Left ventricle myocardium superior (tissue), 1 donor: ENCODE measurements around the gene CDON. TPM values are rescaled to one million over a fixed set of nuclear protein-coding genes. Genes with fewer than 3 reads are reported as not detected.

Source experiments
- ATAC-seq: fragments of 200-7000 bp; cut with Tn5 transposase; one replicate; pipeline ENCODE4 v1.9.1; 2020; ENCODE audit warnings: mild to moderate bottlenecking, moderate library complexity
- DNase-seq: peaks from one replicate; pipeline ENCODE4 v3.0.0-alpha.2; 2020
- intact Hi-C: fragments of 100-400 bp; cut with micrococcal nuclease; formaldehyde crosslinking; loops from one replicate; pipeline ENCODE4 v1.11.0; 2022
- long read RNA-seq: library from polyadenylated mRNA; unstranded; transcript quantifications from one replicate; pipeline ENCODE4 v2.0.0, GENCODE V29; 2021
- total RNA-seq: library from RNA; stranded (reverse); fragmentation: NEBNext Ultra II Directional; extraction: Animal tissue kit (Norgen Biotek cat#: 25700); gene quantifications from one replicate; pipeline ENCODE4 v1.2.1, GENCODE V29; 2021
- donor health status: DM: no; HTN: yes; CAD: no; lungs with severe emphysema.

CDON gene, protein sequence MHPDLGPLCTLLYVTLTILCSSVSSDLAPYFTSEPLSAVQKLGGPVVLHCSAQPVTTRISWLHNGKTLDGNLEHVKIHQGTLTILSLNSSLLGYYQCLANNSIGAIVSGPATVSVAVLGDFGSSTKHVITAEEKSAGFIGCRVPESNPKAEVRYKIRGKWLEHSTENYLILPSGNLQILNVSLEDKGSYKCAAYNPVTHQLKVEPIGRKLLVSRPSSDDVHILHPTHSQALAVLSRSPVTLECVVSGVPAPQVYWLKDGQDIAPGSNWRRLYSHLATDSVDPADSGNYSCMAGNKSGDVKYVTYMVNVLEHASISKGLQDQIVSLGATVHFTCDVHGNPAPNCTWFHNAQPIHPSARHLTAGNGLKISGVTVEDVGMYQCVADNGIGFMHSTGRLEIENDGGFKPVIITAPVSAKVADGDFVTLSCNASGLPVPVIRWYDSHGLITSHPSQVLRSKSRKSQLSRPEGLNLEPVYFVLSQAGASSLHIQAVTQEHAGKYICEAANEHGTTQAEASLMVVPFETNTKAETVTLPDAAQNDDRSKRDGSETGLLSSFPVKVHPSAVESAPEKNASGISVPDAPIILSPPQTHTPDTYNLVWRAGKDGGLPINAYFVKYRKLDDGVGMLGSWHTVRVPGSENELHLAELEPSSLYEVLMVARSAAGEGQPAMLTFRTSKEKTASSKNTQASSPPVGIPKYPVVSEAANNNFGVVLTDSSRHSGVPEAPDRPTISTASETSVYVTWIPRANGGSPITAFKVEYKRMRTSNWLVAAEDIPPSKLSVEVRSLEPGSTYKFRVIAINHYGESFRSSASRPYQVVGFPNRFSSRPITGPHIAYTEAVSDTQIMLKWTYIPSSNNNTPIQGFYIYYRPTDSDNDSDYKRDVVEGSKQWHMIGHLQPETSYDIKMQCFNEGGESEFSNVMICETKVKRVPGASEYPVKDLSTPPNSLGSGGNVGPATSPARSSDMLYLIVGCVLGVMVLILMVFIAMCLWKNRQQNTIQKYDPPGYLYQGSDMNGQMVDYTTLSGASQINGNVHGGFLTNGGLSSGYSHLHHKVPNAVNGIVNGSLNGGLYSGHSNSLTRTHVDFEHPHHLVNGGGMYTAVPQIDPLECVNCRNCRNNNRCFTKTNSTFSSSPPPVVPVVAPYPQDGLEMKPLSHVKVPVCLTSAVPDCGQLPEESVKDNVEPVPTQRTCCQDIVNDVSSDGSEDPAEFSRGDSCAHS (N-terminal part only)
- 15.9 TPM for total RNA-seq
- long read RNA-seq, partial matches to known transcripts: 1 of 2 reads
- long read RNA-seq, other reads (novel, unspliced or antisense): 1 of 2 reads

- peak; percentile 96 for DNase-seq
- peak; percentile 99 for ATAC-seq
- intact Hi-C loops: loop anchor here (10.0 kb wide), 1 partner anchor 52 kb away; no protein-coding TSS in a partner anchor
Measured at GRCh38 chr11:126062679-126063506, at the start of gene CDON. Gene CDON (minus strand): TSS chr11:126062866. CDS start chr11:126023476, 39,390 bp downstream.

- DNase-seq (peak; percentile 65), ATAC-seq (peak; percentile 28)
- intact Hi-C loops: loop anchor here (10.0 kb wide), 1 partner anchor 47 kb away; the partner anchor contains the start of gene CDON
Measured at GRCh38 chr11:126111458-126112116, 48.9 kb upstream of the CDON start.

GRCh38 chr11:126109941-126110731, 47.5 kb upstream of the CDON start:
- intact Hi-C loops: loop anchor here (10.0 kb wide), 1 partner anchor 45 kb away; the partner anchor contains the start of gene CDON
- ATAC-seq: no peak
- no peak for DNase-seq

DNA sequence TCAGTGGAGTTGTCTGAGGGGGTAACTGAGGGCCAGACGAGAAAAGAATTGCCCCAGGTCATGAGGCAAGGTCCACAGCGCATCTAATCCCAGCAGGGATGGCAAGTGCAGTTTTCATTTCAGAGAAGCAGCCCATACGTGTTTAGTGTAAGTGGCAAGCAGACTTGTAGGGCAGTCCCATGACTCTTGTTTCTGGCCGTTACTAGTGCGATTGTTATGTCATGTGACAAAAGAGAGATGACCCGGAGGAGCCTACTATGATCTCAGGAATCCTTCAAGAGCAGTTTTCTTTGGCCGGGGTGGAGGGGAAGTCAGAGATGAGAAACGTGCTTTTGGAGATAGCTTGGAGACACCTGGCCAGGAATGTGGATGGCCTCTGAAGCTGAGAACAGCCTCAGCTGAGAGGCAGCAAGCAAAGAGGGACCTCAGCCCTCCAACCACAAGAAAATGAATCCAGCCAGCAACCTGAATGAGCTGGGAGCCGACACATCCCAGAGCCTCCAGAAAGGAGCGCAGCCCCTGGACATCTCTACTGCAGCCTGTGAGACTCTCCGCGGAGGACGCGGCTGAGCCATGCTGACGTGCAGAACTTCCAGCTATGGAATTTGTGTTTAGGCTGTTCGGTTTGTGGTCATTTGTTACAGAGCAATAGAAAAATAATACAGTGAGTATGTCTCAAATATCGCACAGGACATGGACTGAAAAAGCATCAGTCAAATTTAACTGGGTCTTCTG, 44.1 kb upstream of the CDON start:
- no peak for DNase-seq
- intact Hi-C loops: no loop called here
- no peak for ATAC-seq

DNA sequence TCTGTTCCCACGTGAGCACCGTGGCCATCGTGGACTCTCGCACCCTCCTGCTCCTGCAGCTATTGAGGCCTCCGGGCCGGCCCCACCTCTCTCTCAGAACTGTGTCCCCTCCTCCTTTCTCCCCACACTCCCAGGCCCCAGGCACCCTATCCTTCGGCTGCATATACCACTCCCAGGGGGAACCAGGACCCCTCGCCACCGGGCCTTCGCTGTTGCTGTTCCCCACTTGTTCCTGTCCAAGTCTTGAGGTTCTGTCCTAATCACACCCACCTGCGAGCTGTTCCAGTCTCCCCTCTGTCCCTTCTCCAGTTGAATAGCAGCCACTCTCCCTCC, 43.0 kb upstream of the CDON start:
- intact Hi-C loops: no loop called here
- DNase-seq: no peak

GRCh38 chr11:126105022-126105747, 42.5 kb upstream of the CDON start:
- intact Hi-C loops: no loop called here
- no peak for ATAC-seq
- DNase-seq: no peak

More for the DNA sequence above, 43.0 kb upstream of the CDON start:
- no peak for ATAC-seq

DNA sequence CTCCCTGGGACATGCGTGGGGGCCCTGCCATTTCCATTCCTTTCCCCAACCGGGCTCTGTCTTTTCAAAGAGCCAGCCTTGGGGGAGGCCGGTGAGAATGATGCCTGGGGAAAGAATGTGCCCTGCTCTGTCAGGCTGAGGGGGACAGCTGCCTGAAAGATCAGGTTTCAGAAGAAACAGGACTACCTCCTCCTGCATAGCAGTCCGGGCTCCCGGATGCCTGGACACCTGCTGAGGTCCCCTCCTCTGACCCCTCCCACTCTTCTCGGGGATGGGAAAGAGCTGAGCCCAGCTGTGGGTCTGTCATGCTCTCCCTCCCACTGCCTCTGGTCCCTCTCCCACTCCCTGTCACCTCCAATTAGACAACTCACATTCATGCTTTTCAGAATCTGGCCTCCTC, 41.8 kb upstream of the CDON start:
- ATAC-seq: no peak
- DNase-seq: no peak

GRCh38 chr11:126103150-126103549, 40.5 kb upstream of the CDON start:
- no peak for ATAC-seq
- DNase-seq: no peak

More for the DNA sequence above, 41.8 kb upstream of the CDON start:
- intact Hi-C loops: no loop called here

DNA sequence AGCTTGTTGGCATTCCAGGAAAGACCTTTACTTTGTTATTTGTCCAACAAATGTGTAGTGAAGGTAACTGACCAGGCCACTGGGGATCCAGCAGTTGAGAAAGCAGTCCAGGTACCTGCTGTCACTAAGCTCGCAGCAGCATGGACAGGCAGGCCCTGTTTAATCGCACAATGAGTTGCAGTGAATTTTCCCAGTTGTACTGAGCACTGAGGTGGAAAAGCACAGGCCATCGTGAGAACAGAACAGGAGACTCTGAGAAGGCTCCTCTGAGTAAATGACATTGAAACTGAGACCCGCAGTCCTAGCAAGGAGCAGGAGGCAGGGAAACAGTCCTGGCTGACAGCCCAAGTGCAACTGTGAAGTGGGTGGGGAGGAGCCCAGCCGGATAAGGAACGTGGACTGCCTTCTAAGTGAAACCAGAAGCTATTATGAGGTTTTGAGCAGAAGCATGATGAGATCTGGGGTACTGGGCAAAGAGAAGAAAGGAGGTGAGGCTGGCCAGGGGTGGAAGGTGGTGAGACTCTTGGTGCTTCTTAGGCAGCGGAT, 39.8 kb upstream of the CDON start:
- DNase-seq: peak; percentile 51
- peak; percentile 78 for ATAC-seq
- intact Hi-C loops: no loop called here

More at GRCh38 chr11:126103150-126103549, 40.5 kb upstream of the CDON start:
- intact Hi-C loops: no loop called here

GRCh38 chr11:126101930-126102283, 39.2 kb upstream of the CDON start:
- DNase-seq (no peak), ATAC-seq (no peak)
- intact Hi-C loops: no loop called here

DNA sequence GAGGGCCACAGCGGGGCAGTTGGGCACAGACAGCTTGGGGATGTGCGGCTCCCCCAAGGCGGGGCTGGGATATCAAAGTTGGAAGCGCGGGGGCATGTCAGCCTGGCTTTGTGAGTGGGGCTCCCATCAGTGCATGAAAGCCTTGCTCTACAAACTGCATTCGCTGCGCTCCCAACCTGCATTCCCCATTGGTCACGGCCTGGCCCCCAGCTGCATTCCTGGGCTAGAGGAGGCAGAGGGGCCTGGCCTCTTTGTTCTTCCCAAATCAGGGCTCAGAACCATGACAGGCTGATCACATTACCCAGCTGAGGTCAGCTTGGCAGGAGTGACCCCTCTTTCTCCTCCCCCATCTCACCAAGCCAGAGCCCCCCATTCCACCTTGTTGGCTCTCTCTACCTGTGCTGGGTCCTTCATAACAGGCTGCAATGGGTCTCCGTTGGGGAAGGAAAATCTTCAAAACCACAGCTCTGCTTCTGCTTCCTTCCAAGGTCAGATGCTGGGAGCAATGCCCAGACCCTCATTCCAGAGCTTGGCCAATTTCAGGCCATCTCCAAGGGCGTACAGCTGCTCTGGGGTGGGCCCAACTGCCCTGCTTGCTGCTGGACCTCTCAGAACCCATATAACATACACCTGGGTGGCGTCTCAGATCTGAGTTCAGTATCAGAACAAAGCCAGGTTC, 38.7 kb upstream of the CDON start:
- peak; percentile 36 for ATAC-seq
- intact Hi-C loops: no loop called here
- DNase-seq: no peak

DNA sequence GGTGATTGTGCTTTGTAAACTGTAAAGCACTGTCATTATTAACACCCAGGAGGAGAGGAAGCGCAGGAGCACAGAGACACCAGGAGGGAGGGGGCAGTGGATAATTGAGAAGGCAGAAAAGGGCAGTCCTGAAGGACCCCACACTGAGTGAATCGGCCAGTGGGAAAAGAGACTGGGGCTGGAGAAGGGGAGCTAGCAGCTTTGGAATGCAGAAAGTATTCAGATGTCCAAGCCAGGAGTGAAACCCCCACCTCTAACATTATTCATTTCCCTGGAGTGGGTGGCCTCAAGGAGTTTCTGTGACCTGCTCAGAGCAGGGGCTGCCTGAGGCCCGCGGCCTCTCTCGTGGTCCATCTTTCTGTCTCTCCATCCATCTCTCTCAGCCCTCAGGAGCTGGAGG, 38.0 kb upstream of the CDON start:
- ATAC-seq (no peak), DNase-seq (no peak)
- intact Hi-C loops: no loop called here

DNA sequence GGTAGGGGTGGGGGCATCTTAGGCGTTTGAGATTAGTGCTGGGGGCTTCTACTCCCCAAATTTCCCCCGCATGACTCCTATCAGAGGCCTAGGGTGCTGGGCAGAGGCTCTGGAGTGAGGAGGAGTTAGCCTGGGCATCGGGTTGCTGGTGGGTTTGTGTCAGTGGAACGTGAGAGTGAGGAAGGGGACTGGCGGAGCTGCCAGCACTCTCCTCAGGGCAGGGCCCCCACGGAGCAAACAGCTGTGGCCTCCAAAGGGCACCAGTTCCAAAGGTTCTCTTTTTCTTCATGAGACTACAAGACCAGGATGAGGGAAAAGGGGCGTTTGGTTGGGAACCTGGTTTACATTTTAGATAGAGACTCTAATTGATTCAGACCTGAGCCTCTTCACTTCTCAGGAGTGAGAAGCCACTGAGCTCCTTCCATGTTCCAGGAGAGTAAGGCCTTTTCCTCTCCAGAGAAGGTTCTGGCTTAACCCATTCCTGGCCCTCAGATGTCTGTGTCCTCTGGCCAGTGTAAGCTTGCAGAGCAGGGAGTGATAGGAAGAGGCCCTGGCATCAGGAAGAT, 35.6 kb upstream of the CDON start:
- intact Hi-C loops: no loop called here
- DNase-seq (no peak), ATAC-seq (no peak)

DNA sequence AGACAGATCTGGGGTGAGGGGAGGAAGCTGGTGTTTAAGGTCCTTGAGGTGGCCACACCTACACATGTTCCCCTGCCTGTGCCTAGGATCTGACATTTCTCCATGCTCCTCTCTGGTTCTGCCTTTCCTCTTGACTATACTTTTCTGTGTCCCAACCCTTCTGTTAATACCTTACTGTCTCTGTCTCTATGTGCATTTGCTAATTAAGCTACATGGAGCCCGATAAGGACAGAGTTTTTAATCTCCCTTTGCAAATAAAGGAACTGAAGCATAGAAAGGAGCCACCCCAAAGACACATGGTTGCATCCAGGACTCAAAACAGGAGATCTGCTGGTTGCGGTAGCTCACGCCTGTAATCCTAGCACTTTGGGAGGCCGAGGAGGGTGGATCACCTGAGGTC, 33.1 kb upstream of the CDON start:
- no peak for DNase-seq
- no peak for ATAC-seq
- intact Hi-C loops: no loop called here

DNA sequence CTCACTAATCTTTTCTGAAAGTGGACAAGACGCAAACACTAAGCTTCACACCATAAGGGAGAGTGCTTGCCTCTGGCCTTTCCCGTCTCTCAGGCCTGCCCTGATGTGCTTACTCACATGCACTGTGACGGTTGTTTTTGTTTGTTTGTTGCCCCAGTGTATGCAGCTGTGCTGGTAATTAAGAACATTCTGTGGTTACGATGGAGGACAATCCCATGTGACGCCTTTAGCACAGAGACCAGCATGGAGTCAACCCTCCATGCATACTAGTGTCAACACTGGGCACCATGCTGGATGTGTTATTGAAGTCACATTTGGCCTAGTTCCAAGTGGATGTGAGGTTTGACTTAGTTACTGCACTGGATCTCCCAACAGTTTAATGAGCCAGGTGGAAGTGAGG, 27.8 kb upstream of the CDON start:
- no peak for DNase-seq
- no peak for ATAC-seq
- intact Hi-C loops: no loop called here
